ENCODE results near the gene DHRS12.

- TF ChIP-seq GATA3 (IDR thresholded peaks at IDR 0.05; ENCODE audit: low read depth, low read length) (no peak), GATA2 (IDR thresholded peaks at IDR 0.05; ENCODE audit: low read depth, low read length) (no peak)
These were observed 45.5 kb upstream of the DHRS12 start for GRCh38 chr13:51849145-51850101.

Data from SH-SY5Y (cell line).